ENCODE results near the gene WDR45B.

The WDR45B gene

GRCh38 chr17:82677353-82677925, 29.2 kb upstream of the WDR45B start:
- DNase-seq (ENCODE audit: low spot score): no peak

- no peak for DNase-seq (ENCODE audit: low spot score)
These were observed 27.4 kb upstream of the WDR45B start for GRCh38 chr17:82675476-82676245.

GRCh38 chr17:82674656-82675475, 26.6 kb upstream of the WDR45B start:
- no peak for DNase-seq (ENCODE audit: low spot score)

GRCh38 chr17:82670661-82671450, 22.6 kb upstream of the WDR45B start:
- no peak for DNase-seq (ENCODE audit: low spot score)

GRCh38 chr17:82668631-82669099, 20.4 kb upstream of the WDR45B start:
- DNase-seq (ENCODE audit: low spot score): no peak

GRCh38 chr17:82668024-82668630, 19.9 kb upstream of the WDR45B start:
- DNase-seq (ENCODE audit: low spot score): no peak

GRCh38 chr17:82667668-82668000, 19.4 kb upstream of the WDR45B start:
- DNase-seq (ENCODE audit: low spot score): no peak

- no peak for DNase-seq (ENCODE audit: low spot score)
These were observed 18.9 kb upstream of the WDR45B start for GRCh38 chr17:82666931-82667667.

GRCh38 chr17:82665891-82666290, 17.6 kb upstream of the WDR45B start:
- DNase-seq (ENCODE audit: low spot score): no peak

- no peak for DNase-seq (ENCODE audit: low spot score)
These were observed 17.0 kb upstream of the WDR45B start for GRCh38 chr17:82665217-82665616.

- no peak for DNase-seq (ENCODE audit: low spot score)
These were observed 16.5 kb upstream of the WDR45B start for GRCh38 chr17:82664701-82665182.

GRCh38 chr17:82664276-82664575, 16.0 kb upstream of the WDR45B start:
- no peak for DNase-seq (ENCODE audit: low spot score)

GRCh38 chr17:82663381-82664275, 15.4 kb upstream of the WDR45B start:
- no peak for DNase-seq (ENCODE audit: low spot score)

GRCh38 chr17:82662711-82663261, 14.5 kb upstream of the WDR45B start:
- DNase-seq (ENCODE audit: low spot score): no peak

- DNase-seq (ENCODE audit: low spot score): no peak
These were observed 13.8 kb upstream of the WDR45B start for GRCh38 chr17:82661717-82662683.

GRCh38 chr17:82659886-82660285, 11.6 kb upstream of the WDR45B start:
- DNase-seq (ENCODE audit: low spot score): no peak

- DNase-seq (ENCODE audit: low spot score): no peak
These were observed 10.7 kb upstream of the WDR45B start for GRCh38 chr17:82658796-82659452.

- no peak for DNase-seq (ENCODE audit: low spot score)
These were observed 10.1 kb upstream of the WDR45B start for GRCh38 chr17:82658331-82658730.

Measured in hepatic stellate cell (primary cell).